ENCODE results near the gene MEI1.
"Not testable (repeated sequence)": the region's sequence is repeated elsewhere in the genome, so short reads cannot be mapped to it uniquely, and the experiment has no call there.

MEI1 gene

GRCh38 chr22:41699264-41700107, at the start of gene MEI1:
TSS of gene MEI1 (plus strand) at chr22:41699503. CDS start at chr22:41699539, 36 bp downstream.
- peak; percentile 90 for DNase-seq (ENCODE audit: low spot score)

GRCh38 chr22:41650229-41650628, 49.1 kb upstream of the MEI1 start:
- no peak for DNase-seq (ENCODE audit: low spot score)

- DNase-seq (ENCODE audit: low spot score): no peak
These were observed 48.5 kb upstream of the MEI1 start for GRCh38 chr22:41650821-41651220.

- no peak for DNase-seq (ENCODE audit: low spot score)
These were observed 45.0 kb upstream of the MEI1 start for GRCh38 chr22:41654322-41654721.

GRCh38 chr22:41656556-41656955, 42.7 kb upstream of the MEI1 start:
- DNase-seq (ENCODE audit: low spot score): no peak

GRCh38 chr22:41657709-41658108, 41.6 kb upstream of the MEI1 start:
- no peak for DNase-seq (ENCODE audit: low spot score)

GRCh38 chr22:41658869-41659268, 40.4 kb upstream of the MEI1 start:
- DNase-seq (ENCODE audit: low spot score): no peak

GRCh38 chr22:41659941-41660340, 39.4 kb upstream of the MEI1 start:
- DNase-seq (ENCODE audit: low spot score): no peak

GRCh38 chr22:41660416-41660815, 38.9 kb upstream of the MEI1 start:
- no peak for DNase-seq (ENCODE audit: low spot score)

GRCh38 chr22:41661088-41661487, 38.2 kb upstream of the MEI1 start:
- no peak for DNase-seq (ENCODE audit: low spot score)

GRCh38 chr22:41661713-41662112, 37.6 kb upstream of the MEI1 start:
- DNase-seq (ENCODE audit: low spot score): no peak

GRCh38 chr22:41663594-41663993, 35.7 kb upstream of the MEI1 start:
- not testable (repeated sequence) for DNase-seq (ENCODE audit: low spot score)

- DNase-seq (ENCODE audit: low spot score): no peak
These were observed 34.8 kb upstream of the MEI1 start for GRCh38 chr22:41664490-41664889.

- DNase-seq (ENCODE audit: low spot score): no peak
These were observed 34.4 kb upstream of the MEI1 start for GRCh38 chr22:41664951-41665350.

- DNase-seq (ENCODE audit: low spot score): no peak
These were observed 30.1 kb upstream of the MEI1 start for GRCh38 chr22:41668971-41669911.

GRCh38 chr22:41672096-41672495, 27.2 kb upstream of the MEI1 start:
- not testable (repeated sequence) for DNase-seq (ENCODE audit: low spot score)

GRCh38 chr22:41672780-41673509, 26.4 kb upstream of the MEI1 start:
- DNase-seq (ENCODE audit: low spot score): no peak

GRCh38 chr22:41674846-41675340, 24.4 kb upstream of the MEI1 start:
- DNase-seq (ENCODE audit: low spot score): no peak

- no peak for DNase-seq (ENCODE audit: low spot score)
These were observed 23.2 kb upstream of the MEI1 start for GRCh38 chr22:41676134-41676533.

GRCh38 chr22:41681616-41682015, 17.7 kb upstream of the MEI1 start:
- no peak for DNase-seq (ENCODE audit: low spot score)

- DNase-seq (ENCODE audit: low spot score): peak; percentile 93
These were observed 17.1 kb upstream of the MEI1 start for GRCh38 chr22:41682033-41682807.

Data from Ammon's horn (tissue), 1 donor.